Left lung (tissue), 10 donors: ENCODE measurements around the gene SPP2. TPM values are rescaled to one million over a fixed set of nuclear protein-coding genes. Genes with fewer than 3 reads are reported as not detected.

Experiments
- ATAC-seq: fragments of 200-7000 bp; cut with Tn5 transposase; one replicate; pipeline ENCODE4 v1.9.1; 2020; ENCODE audit warnings: moderate library complexity
- DNase-seq, 4 donors: peaks; one replicate each; pipeline ENCODE4 v3.0.0-alpha.2; 2013 to 2020
- H3K27ac ChIP-seq, 2 donors: fragments of 200-600 bp; sonication (generic) in 1 of 2; one replicate each; pipeline versions ENCODE4 v1.5.0 to v1.8.0; 2020 to 2021
- H3K27me3 ChIP-seq, 2 donors: fragments of 200-600 bp; sonication (generic) in 1 of 2; one replicate each; pipeline versions ENCODE4 v1.5.0 to v1.8.0; 2020 to 2021
- H3K36me3 ChIP-seq, 2 donors: fragments of 200-600 bp; sonication (generic) in 1 of 2; one replicate each; pipeline versions ENCODE4 v1.5.0 to v1.8.0; 2020 to 2021
- H3K4me1 ChIP-seq, 2 donors: fragments of 200-600 bp; one replicate each; pipeline ENCODE4 v1.8.0; 2021
- H3K4me3 ChIP-seq, 2 donors: fragments of 200-600 bp; sonication (generic) in 1 of 2; one replicate each; pipeline versions ENCODE4 v1.5.0 to v1.8.0; 2020 to 2021; ENCODE audit warnings: mild to moderate bottlenecking in 1 of 2
- H3K9me3 ChIP-seq, 2 donors: fragments of 200-600 bp; sonication (generic) in 1 of 2; one replicate each; pipeline versions ENCODE4 v1.5.0 to v1.8.0; 2020 to 2021
- intact Hi-C, 2 donors: fragments of 100-400 bp; cut with DNase I; formaldehyde crosslinking; loops; one replicate each; pipeline versions ENCODE4 v1.11.2 to v1.14.2; 2022
- polyA plus RNA-seq, 6 donors: library from polyadenylated mRNA; unstranded; fragments of 120-200 nt; gene quantifications; one replicate each; pipeline ENCODE4 v1.2.1, GENCODE V29; 2013; ENCODE audit not compliant: insufficient read length in 6 of 6
- total RNA-seq, 2 donors: library from RNA; stranded (reverse); fragmentation: NEBNext Ultra II Directional; extraction: Animal tissue kit (Norgen Biotek cat#: 25700); gene quantifications; one replicate each; pipeline ENCODE4 v1.2.1, GENCODE V29; 2021
- TF ChIP-seq, protein P1 (sequence below), 2 donors: fragments of 200-600 bp; sonication (generic) in 1 of 2; IDR thresholded peaks; one replicate each; pipeline versions ENCODE4 v1.5.0 to v1.8.0; 2021; ENCODE audit warnings: antibody characterized with exemption in 2 of 2
- donor health status: DM: no; HTN: yes; CAD: no.
- donor health status: DM: no; HTN: no; CAD: no.

The SPP2 gene
- total and polyA plus RNA-seq, 8 donors = not detected

DNA sequence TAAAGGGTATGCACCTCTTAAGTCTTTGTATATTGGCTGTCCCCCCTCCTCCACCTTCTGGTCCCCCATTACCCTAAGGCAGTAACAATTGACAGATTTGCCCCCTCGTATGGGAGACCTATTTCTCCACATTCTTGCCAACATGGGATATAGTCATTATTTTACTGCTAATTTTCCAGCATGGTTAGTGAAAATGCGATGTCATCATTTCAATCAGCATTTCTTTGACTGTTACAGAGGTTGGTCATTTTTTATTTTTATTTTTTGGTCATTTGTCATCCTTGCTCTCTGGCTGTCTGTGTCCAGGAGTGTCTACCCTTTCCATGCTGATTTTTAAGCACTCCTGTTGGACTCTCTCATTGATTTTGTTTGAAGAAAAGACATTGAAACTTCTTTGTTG, 45.4 kb upstream of the SPP2 start:
- no peak for ATAC-seq
- Histone ChIP-seq H3K36me3 (no peaks in the 10 kb centered on the region), H3K27me3 (peaks cover 0 to 8% of the 10 kb centered on the region in 2 donors), H3K4me1 (no peaks in the 10 kb centered on the region), H3K4me3 (no peak overlapping the region), H3K27ac (no peak overlapping the region), H3K9me3 (no peaks in the 10 kb centered on the region)
- no peak for DNase-seq
- intact Hi-C loops = no loop called here
- TF ChIP-seq, protein P1, sequence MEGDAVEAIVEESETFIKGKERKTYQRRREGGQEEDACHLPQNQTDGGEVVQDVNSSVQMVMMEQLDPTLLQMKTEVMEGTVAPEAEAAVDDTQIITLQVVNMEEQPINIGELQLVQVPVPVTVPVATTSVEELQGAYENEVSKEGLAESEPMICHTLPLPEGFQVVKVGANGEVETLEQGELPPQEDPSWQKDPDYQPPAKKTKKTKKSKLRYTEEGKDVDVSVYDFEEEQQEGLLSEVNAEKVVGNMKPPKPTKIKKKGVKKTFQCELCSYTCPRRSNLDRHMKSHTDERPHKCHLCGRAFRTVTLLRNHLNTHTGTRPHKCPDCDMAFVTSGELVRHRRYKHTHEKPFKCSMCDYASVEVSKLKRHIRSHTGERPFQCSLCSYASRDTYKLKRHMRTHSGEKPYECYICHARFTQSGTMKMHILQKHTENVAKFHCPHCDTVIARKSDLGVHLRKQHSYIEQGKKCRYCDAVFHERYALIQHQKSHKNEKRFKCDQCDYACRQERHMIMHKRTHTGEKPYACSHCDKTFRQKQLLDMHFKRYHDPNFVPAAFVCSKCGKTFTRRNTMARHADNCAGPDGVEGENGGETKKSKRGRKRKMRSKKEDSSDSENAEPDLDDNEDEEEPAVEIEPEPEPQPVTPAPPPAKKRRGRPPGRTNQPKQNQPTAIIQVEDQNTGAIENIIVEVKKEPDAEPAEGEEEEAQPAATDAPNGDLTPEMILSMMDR (IDR thresholded peaks at IDR 0.05) = no peak

DNA sequence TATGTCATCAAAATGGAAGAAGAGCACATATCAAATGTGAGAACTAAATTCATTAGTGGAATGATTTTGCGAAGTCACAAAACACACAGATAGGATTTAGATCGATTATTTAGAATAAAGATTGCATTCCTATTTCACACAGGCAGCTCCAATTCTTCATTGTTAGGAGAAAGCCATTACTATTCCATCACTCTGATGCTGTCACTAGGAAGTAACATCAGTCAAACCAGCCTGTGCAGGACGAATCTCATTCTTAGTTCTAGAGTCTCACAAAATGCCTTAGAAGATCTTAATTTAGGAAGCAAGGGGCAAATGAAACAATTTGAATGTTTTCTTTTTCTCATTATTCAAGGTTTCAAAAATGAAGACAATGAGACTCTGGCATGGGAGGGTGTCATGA, 44.0 kb upstream of the SPP2 start:
- no peak overlapping the region for H3K4me3 ChIP-seq
- H3K36me3 ChIP-seq = no peaks in the 10 kb centered on the region
- TF ChIP-seq, protein P1 (IDR thresholded peaks at IDR 0.05) = no peak
- ATAC-seq = no peak
- H3K4me1 ChIP-seq = no peaks in the 10 kb centered on the region
- no peak for DNase-seq
- peaks cover 0 to 8% of the 10 kb centered on the region in 2 donors for H3K27me3 ChIP-seq
- intact Hi-C loops = no loop called here
- H3K9me3 ChIP-seq = peaks cover 0 to 6% of the 10 kb centered on the region in 2 donors
- H3K27ac ChIP-seq = no peak overlapping the region

DNA sequence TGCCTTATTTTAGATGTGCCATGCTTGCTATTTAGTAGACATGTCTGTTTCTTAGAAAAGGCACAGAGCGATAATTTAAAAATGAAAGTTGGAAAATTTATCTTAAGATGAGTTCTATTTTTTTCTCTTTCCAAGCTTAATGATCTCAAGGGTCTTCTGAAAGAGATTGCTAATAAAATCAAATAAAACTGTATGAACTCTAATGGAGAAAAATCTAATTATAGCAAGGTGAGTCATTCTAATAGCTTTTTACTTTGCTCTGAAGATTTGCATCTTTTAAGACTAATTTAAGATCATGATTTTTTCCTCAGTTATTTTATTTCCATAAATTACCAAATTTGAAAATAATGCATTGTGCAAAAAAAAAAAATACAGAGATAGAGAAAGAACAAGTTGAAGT, 36.1 kb upstream of the SPP2 start:
- Histone ChIP-seq H3K4me3 (no peak overlapping the region), H3K4me1 (no peaks in the 10 kb centered on the region), H3K27me3 (peaks cover 0 to 10% of the 10 kb centered on the region in 2 donors), H3K36me3 (no peaks in the 10 kb centered on the region), H3K9me3 (peaks cover 0 to 6% of the 10 kb centered on the region in 2 donors), H3K27ac (no peak overlapping the region)
- no peak for ATAC-seq
- no peak for DNase-seq
- intact Hi-C loops = no loop called here
- TF ChIP-seq, protein P1 (IDR thresholded peaks at IDR 0.05) = no peak

DNA sequence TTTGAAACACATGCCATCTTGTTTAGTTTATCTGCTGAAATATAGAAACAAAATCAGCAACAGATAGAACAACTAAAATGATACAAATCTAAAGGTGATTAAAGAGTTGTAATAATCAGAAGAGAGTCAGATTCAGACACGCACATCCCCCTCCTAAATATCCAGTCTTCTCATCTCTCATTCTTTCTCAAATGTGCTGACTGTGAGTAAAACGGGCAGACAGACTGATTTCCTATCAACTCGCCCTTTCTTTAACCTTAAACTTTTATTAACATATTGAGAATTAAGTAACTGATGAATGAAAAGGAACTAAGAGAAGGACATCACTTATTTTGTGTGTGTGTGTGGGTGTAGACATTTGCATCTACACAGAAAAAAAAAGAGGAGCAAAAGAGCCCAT, 34.6 kb upstream of the SPP2 start:
- TF ChIP-seq, protein P1 (IDR thresholded peaks at IDR 0.05) = no peak
- DNase-seq (no peak), ATAC-seq (no peak)
- no peak overlapping the region for H3K4me3 ChIP-seq
- H3K4me1 ChIP-seq = no peaks in the 10 kb centered on the region
- intact Hi-C loops = no loop called here
- no peak overlapping the region for H3K27ac ChIP-seq
- H3K9me3 ChIP-seq = peaks cover 0 to 5% of the 10 kb centered on the region in 2 donors
- no peaks in the 10 kb centered on the region for H3K36me3 ChIP-seq
- H3K27me3 ChIP-seq = peaks cover 0 to 10% of the 10 kb centered on the region in 2 donors

DNA sequence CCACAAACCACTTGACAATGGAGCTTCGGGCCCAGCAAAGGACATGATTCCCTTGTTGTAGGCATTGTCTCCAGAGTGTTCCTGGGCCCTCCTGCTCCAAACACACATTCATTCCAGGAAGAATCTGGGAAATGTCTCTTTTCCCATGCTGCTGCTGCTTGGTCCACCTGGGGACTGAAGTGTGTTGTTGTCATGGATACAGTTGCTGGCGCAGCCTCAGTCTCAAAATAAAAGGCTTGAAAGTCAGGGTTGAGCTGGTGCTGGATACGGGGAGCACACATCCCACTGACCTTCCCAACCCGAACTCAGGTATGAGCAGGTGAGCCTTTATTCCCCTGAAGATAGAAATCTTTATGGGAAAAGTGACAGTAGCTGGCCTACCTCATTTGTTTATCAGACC, 30.6 kb upstream of the SPP2 start:
- TF ChIP-seq, protein P1 (IDR thresholded peaks at IDR 0.05) = no peak
- intact Hi-C loops = no loop called here
- H3K27ac ChIP-seq = no peak overlapping the region
- H3K9me3 ChIP-seq = peaks cover 0 to 2% of the 10 kb centered on the region in 2 donors
- no peak overlapping the region for H3K4me3 ChIP-seq
- H3K36me3 ChIP-seq = no peaks in the 10 kb centered on the region
- no peaks in the 10 kb centered on the region for H3K4me1 ChIP-seq
- H3K27me3 ChIP-seq = peaks cover 0 to 13% of the 10 kb centered on the region in 2 donors
- ATAC-seq (no peak), DNase-seq (no peak)
